Loucy (cell line): ENCODE data around the gene ZCRB1.

Experiments
- CTCF ChIP-seq: fragments of 200-600 bp; sonication (generic); conservative IDR thresholded peaks from 2 replicates; pipeline ENCODE4 v1.5.1; 2014; ENCODE audit warnings: mild to moderate bottlenecking, antibody characterized with exemption, low read length
- EZH2phosphoT487 ChIP-seq: fragments of 200-600 bp; IDR thresholded peaks from 2 replicates; pipeline ENCODE4 v1.6.1; 2018; ENCODE audit warnings: antibody characterized with exemption, mild to moderate bottlenecking, moderate library complexity, borderline replicate concordance

GRCh38 chr12:42370013-42370412 is 44.1 kb upstream of the ZCRB1 start:
- TF ChIP-seq CTCF (no peak), EZH2phosphoT487 (no peak)
